Mucosa of descending colon (tissue), 3 donors: Measurements from ENCODE around the gene DLG1. TPM values are rescaled to one million over a fixed set of nuclear protein-coding genes. Genes with fewer than 3 reads are reported as not detected.

ENCODE experiments used
- ATAC-seq: fragments of 200-7000 bp; cut with Tn5 transposase; one replicate; pipeline ENCODE4 v1.9.1; 2020; ENCODE audit warnings: mild to moderate bottlenecking, moderate library complexity
- DNase-seq, 3 donors: peaks; one replicate each; pipeline ENCODE4 v3.0.0-alpha.2; 2020
- H3K36me3 ChIP-seq: fragments of 200-600 bp; one replicate; pipeline ENCODE4 v1.8.0; 2021; ENCODE audit warnings: low read depth, mild to moderate bottlenecking
- H3K4me1 ChIP-seq: fragments of 200-600 bp; one replicate; pipeline ENCODE4 v1.8.0; 2021; ENCODE audit warnings: low read depth, mild to moderate bottlenecking
- H3K4me3 ChIP-seq: fragments of 200-600 bp; one replicate; pipeline ENCODE4 v1.8.0; 2021; ENCODE audit warnings: mild to moderate bottlenecking
- H3K9me3 ChIP-seq: fragments of 200-600 bp; one replicate; pipeline ENCODE4 v1.8.0; 2021; ENCODE audit warnings: mild to moderate bottlenecking
- intact Hi-C, 2 donors: fragments of 100-400 bp; cut with DNase I in 1 of 2; cut with micrococcal nuclease in 1 of 2; formaldehyde crosslinking; loops; one replicate each; pipeline versions ENCODE4 v1.11.0 to v1.11.1; 2022; cut with DNase I, micrococcal nuclease
- long read RNA-seq, 2 donors: library from polyadenylated mRNA; unstranded; transcript quantifications; one replicate each; pipeline ENCODE4 v2.0.0, GENCODE V29; 2019 to 2021
- total RNA-seq, 3 donors: library from RNA; stranded (reverse); fragmentation: NEBNext Ultra II Directional in 2 of 3; extraction: Animal tissue kit (Norgen Biotek cat#: 25700) in 2 of 3; gene quantifications; one replicate each; pipeline versions ENCODE4 v1.2.1 to v1.2.4, GENCODE V29; 2021 to 2023
- TF ChIP-seq, protein P1 (sequence below): fragments of 200-600 bp; IDR thresholded peaks from one replicate; pipeline ENCODE4 v1.8.0; 2022; ENCODE audit warnings: antibody characterized with exemption, mild to moderate bottlenecking
- donor health status: DM: no; HTN: no; CAD: no; lungs with moderate emphysema.
- donor health status: DM: no; HTN: no; CAD: no.
- donor health status: DM: no; HTN: yes; CAD: no.

DLG1 gene
- 100 to 1,000 TPM; 107 to 163 (median 134) TPM for total RNA-seq
- long read RNA-seq, donor 1, partial matches to known transcripts, result 11 of 46 reads
- long read RNA-seq, donor 1, other reads (novel, unspliced or antisense), result 35 of 46 reads
- long read RNA-seq, donor 2, partial matches to known transcripts, result 2 of 6 reads
- long read RNA-seq, donor 2, other reads (novel, unspliced or antisense), result 4 of 6 reads

DNA sequence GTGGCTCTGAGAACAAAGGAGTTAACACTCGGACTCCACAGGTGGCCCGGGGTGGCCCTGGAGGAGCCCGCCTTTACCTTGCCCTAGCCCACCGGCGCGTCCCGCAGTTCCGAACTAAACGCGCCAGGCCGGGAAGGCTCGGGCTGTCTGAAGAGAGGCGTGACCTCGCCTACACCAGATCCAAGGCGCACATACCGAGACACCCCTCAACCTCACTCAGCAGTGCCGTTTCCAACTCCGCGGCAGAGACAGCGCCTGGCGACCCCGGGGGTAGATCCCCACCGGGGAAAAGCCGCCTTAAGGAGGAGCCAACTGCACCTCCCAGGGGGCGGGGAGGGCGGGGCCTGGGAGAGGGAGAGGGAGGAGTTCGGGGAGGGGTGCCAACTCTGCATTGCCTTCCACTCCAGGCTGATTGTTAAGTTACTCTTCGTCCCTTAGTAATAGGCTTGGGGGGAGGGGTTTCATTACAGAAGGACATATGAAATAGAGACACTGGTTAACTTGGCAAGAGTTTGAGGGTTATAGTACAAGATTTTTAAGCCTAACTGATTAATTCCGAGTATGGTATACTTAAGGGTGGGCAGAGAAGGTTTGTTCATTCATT is at the start of gene DLG1:
Gene DLG1, minus strand, starts transcription at position 272 of the 604 bp plus-strand sequence. CDS start 1,408 bp downstream, outside the sequence.
- ATAC-seq (peak; percentile 87), DNase-seq (peak; percentile 95 to 97 (median 95))
- Histone ChIP-seq H3K4me1 (peaks cover 21% of the 10 kb centered on the region), H3K36me3 (no peaks in the 10 kb centered on the region), H3K9me3 (no peaks in the 10 kb centered on the region), H3K4me3 (peak within 1 kb of the TSS; percentile 87)
- intact Hi-C loops, result loop anchor here in 1 of 2 donors (5.0 kb wide), 2 partner anchors 74 to 204 kb away; no protein-coding TSS in a partner anchor
- TF ChIP-seq, protein P1, sequence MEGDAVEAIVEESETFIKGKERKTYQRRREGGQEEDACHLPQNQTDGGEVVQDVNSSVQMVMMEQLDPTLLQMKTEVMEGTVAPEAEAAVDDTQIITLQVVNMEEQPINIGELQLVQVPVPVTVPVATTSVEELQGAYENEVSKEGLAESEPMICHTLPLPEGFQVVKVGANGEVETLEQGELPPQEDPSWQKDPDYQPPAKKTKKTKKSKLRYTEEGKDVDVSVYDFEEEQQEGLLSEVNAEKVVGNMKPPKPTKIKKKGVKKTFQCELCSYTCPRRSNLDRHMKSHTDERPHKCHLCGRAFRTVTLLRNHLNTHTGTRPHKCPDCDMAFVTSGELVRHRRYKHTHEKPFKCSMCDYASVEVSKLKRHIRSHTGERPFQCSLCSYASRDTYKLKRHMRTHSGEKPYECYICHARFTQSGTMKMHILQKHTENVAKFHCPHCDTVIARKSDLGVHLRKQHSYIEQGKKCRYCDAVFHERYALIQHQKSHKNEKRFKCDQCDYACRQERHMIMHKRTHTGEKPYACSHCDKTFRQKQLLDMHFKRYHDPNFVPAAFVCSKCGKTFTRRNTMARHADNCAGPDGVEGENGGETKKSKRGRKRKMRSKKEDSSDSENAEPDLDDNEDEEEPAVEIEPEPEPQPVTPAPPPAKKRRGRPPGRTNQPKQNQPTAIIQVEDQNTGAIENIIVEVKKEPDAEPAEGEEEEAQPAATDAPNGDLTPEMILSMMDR, result no peak

DNA sequence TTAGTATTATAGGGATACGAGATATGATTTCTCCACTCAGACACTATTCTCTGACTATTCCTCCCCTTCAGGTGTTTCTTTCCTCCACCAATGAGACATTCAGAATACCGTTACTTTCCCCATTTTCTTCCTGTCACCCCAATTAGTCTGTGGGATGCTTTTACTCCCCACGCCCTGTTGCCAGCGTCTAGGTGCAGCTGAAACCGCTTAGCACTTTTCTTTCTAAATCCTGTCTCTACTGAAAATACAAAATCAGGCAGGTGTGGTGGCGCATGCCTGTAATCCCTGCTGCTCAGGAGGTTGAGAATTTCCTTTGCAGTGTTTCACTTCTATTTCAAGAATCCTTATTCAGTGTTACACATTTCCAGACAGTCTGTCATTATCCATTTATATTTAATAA is 49.6 kb upstream of the DLG1 start:
- Histone ChIP-seq H3K4me3 (no peak overlapping the region), H3K9me3 (no peaks in the 10 kb centered on the region), H3K4me1 (no peaks in the 10 kb centered on the region), H3K36me3 (no peaks in the 10 kb centered on the region)
- DNase-seq (no peak), ATAC-seq (no peak)
- intact Hi-C loops, result no loop called here
- TF ChIP-seq, protein P1, result no peak

DNA sequence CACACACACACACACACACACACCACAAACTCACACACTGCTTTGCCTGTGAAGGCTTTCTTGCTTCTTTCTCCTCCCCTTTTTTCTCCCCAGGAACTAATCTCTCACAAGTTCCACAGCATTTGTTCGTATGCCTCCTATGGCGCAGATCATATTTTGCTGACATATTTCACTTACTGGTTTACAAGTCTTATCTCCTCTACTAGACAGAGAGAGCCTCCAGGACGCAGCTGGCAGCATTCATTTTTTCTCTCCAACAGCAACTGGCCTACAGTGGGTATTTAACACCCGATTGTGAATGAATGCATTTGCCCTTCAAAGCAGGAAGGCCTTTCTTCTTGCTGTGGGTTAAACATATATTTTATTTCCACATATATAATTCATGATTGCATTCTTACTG is 47.0 kb upstream of the DLG1 start:
- TF ChIP-seq, protein P1, result no peak
- Histone ChIP-seq H3K36me3 (no peaks in the 10 kb centered on the region), H3K4me1 (no peaks in the 10 kb centered on the region), H3K9me3 (no peaks in the 10 kb centered on the region), H3K4me3 (no peak overlapping the region)
- no peak for DNase-seq
- ATAC-seq, result no peak
- intact Hi-C loops, result no loop called here

DNA sequence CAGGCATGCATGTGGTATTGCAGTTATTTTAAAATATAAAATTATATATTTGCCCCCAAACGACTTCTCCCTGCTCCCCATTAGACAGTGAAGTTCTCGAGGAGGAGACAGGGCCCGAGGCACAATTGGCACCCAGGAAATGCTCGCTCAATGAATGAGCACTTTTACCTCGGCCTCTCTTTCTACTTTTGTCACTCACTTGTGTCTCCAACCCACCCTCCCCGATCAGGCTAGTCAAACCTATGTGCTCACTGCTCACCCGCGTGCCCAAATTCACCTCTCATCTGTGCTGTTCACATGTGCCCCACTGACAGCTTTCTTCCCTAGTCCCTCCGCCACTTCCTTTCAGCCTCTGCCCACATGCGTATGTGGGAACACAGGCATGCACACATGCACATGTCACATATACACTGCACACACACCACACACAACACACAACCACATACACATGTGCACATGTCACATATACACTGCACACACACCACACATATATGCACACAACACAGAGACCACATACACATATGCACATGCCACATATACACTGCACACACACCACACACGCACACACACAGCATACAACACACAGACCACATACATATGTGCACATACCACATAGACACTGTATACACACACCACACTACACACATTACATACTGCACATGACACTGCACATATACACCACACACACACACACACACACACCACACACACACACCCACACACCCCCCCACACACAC is 46.3 kb upstream of the DLG1 start:
- intact Hi-C loops, result no loop called here
- ATAC-seq (no peak), DNase-seq (no peak)
- Histone ChIP-seq H3K36me3 (no peaks in the 10 kb centered on the region), H3K4me3 (no peak overlapping the region), H3K9me3 (no peaks in the 10 kb centered on the region), H3K4me1 (no peaks in the 10 kb centered on the region)
- TF ChIP-seq, protein P1, result no peak

DNA sequence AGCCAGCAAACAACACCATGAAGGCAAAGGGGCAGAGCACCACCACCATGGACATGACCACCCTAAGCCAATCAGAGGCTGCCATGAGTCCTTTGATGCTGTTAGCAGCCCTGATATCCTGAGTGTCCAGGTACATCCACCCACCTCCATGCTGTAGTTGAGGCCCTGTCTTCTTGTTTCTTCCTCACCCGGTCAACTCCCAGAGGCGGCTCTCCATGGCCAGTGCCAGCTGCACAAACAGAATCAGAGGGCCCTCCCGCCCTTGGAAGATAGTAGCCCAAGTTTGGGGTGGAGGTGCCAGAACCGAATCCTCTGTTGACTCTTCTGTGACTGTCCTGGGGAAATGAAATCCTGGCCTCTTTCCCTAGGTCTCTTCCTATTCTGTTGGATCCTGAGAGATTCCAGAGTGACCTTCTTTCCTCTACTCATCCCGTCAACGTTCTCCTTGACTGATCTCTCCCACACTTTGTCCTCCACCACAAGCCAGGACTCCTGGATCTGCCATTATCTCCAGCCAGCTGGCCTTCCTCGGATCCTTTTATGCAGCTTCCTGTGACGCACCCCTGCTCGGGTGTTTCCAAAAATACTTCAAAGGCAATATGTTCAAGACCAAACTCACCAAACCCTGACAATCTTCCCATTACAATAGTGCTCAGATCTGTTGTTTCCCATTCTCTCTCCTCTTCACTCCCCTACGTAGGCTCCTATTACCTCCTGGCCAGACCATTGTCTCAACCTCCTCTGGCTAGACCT is 45.4 kb upstream of the DLG1 start:
- H3K9me3 ChIP-seq, result no peaks in the 10 kb centered on the region
- no peak for ATAC-seq
- intact Hi-C loops, result no loop called here
- no peak overlapping the region for H3K4me3 ChIP-seq
- TF ChIP-seq, protein P1, result no peak
- no peak for DNase-seq
- H3K36me3 ChIP-seq, result no peaks in the 10 kb centered on the region
- no peaks in the 10 kb centered on the region for H3K4me1 ChIP-seq
